ENCODE data around the gene KCNA2. TPM values are rescaled to one million over a fixed set of nuclear protein-coding genes. Genes with fewer than 3 reads are reported as not detected.

KCNA2 gene
- total RNA-seq, 1 experiment from 2014 or later: 0.11 TPM

GRCh38 chr1:110601332-110601731 lies 4.8 kb downstream of the KCNA2 start:
- BruUV-seq (replicated peaks): no TSS peak
- no peaks in the 10 kb centered on the region for H3K4me1 Mint-ChIP-seq (ENCODE audit: low read depth, unreplicated experiment)
- no peak overlapping the region for H3K27ac Mint-ChIP-seq (ENCODE audit: unreplicated experiment)
- no peak overlapping the region for H3K4me3 Mint-ChIP-seq (ENCODE audit: unreplicated experiment)
- Histone ChIP-seq H3K27me3 (replicated peaks; ENCODE audit: control insufficient read depth, insufficient read depth, low read length) (no peaks in the 10 kb centered on the region; the same call in none of the 2 replicates), H3K4me1 (no peaks in the 10 kb centered on the region), H3K4me3 (ENCODE audit: low read depth, low read length) (no peak overlapping the region), H3K36me3 (ENCODE audit: control insufficient read depth, insufficient read depth, low read length) (no peaks in the 10 kb centered on the region), H3K9me3 (no peaks in the 10 kb centered on the region)
- H3K9me3 Mint-ChIP-seq (ENCODE audit: unreplicated experiment): no peaks in the 10 kb centered on the region
- no peak for DNase-seq
- ChIA-PET CTCF (no interaction called here), POLR2A (no interaction called here)
- H3K36me3 Mint-ChIP-seq (ENCODE audit: insufficient read depth, unreplicated experiment): no peaks in the 10 kb centered on the region
- intact Hi-C loops (cut with micrococcal nuclease; ENCODE audit: unreplicated experiment): no loop called here
- no peak for TF ChIP-seq CTCF (IDR thresholded peaks at IDR 0.05; ENCODE audit: insufficient read depth in 1 of 2, low read depth in 1 of 2, low read length in 1 of 2, severe bottlenecking in 1 of 2, unreplicated experiment in 1 of 2)
- H3K27me3 Mint-ChIP-seq (ENCODE audit: insufficient read depth, unreplicated experiment): peaks cover 16% of the 10 kb centered on the region

GRCh38 chr1:110600716-110601115 lies 5.4 kb downstream of the KCNA2 start:
- H3K36me3 Mint-ChIP-seq (ENCODE audit: insufficient read depth, unreplicated experiment): no peaks in the 10 kb centered on the region
- H3K9me3 Mint-ChIP-seq (ENCODE audit: unreplicated experiment): no peaks in the 10 kb centered on the region
- CTCF ChIA-PET: no interaction called here
- POLR2A ChIA-PET: no interaction called here
- no peak for DNase-seq
- no peaks in the 10 kb centered on the region for H3K4me1 ChIP-seq
- H3K27me3 Mint-ChIP-seq (ENCODE audit: insufficient read depth, unreplicated experiment): peaks cover 16% of the 10 kb centered on the region
- no peak overlapping the region for H3K27ac Mint-ChIP-seq (ENCODE audit: unreplicated experiment)
- H3K4me3 Mint-ChIP-seq (ENCODE audit: unreplicated experiment): no peak overlapping the region
- H3K4me3 ChIP-seq (ENCODE audit: low read depth, low read length): no peak overlapping the region
- no peak for TF ChIP-seq CTCF (IDR thresholded peaks at IDR 0.05; ENCODE audit: insufficient read depth in 1 of 2, low read depth in 1 of 2, low read length in 1 of 2, severe bottlenecking in 1 of 2, unreplicated experiment in 1 of 2)
- H3K27me3 ChIP-seq (replicated peaks; ENCODE audit: control insufficient read depth, insufficient read depth, low read length): no peaks in the 10 kb centered on the region; the same call in none of the 2 replicates
- no peaks in the 10 kb centered on the region for H3K36me3 ChIP-seq (ENCODE audit: control insufficient read depth, insufficient read depth, low read length)
- no peaks in the 10 kb centered on the region for H3K4me1 Mint-ChIP-seq (ENCODE audit: low read depth, unreplicated experiment)
- no peaks in the 10 kb centered on the region for H3K9me3 ChIP-seq
- intact Hi-C loops (cut with micrococcal nuclease; ENCODE audit: unreplicated experiment): no loop called here
- no TSS peak for BruUV-seq (replicated peaks)

GRCh38 chr1:110597966-110598365 lies 8.2 kb downstream of the KCNA2 start:
- no peaks in the 10 kb centered on the region for H3K9me3 ChIP-seq
- no peak overlapping the region for H3K27ac Mint-ChIP-seq (ENCODE audit: unreplicated experiment)

More at GRCh38 chr1:110597966-110598365, 8.2 kb downstream of the KCNA2 start:
- Histone ChIP-seq H3K27me3 (replicated peaks; ENCODE audit: control insufficient read depth, insufficient read depth, low read length) (no peaks in the 10 kb centered on the region; the same call in 1 of the 2 replicates), H3K4me3 (ENCODE audit: low read depth, low read length) (no peak overlapping the region), H3K4me1 (no peaks in the 10 kb centered on the region), H3K36me3 (ENCODE audit: control insufficient read depth, insufficient read depth, low read length) (no peaks in the 10 kb centered on the region)
- BruUV-seq (replicated peaks): no TSS peak
- Mint-ChIP-seq H3K4me3 (ENCODE audit: unreplicated experiment) (no peak overlapping the region), H3K36me3 (ENCODE audit: insufficient read depth, unreplicated experiment) (no peaks in the 10 kb centered on the region), H3K27me3 (ENCODE audit: insufficient read depth, unreplicated experiment) (peaks cover 13% of the 10 kb centered on the region), H3K9me3 (ENCODE audit: unreplicated experiment) (no peaks in the 10 kb centered on the region), H3K4me1 (ENCODE audit: low read depth, unreplicated experiment) (no peaks in the 10 kb centered on the region)
- ChIA-PET CTCF (interaction anchor here (0.8 kb wide), 1 partner anchor 21 kb away, joined by 3 read pairs; no protein-coding TSS in a partner anchor), POLR2A (no interaction called here)
- no peak for DNase-seq
- TF ChIP-seq CTCF (IDR thresholded peaks at IDR 0.05; ENCODE audit: insufficient read depth in 1 of 2, low read depth in 1 of 2, low read length in 1 of 2, severe bottlenecking in 1 of 2, unreplicated experiment in 1 of 2): no peak
- intact Hi-C loops (cut with micrococcal nuclease; ENCODE audit: unreplicated experiment): no loop called here
